ENCODE data around the gene TXNIP.

- TF ChIP-seq CTCF (conservative IDR thresholded peaks at IDR 0.05) = no peak
- TF ChIP-seq EZH2 (IDR thresholded peaks at IDR 0.05; ENCODE audit: low read depth) = no peak
These were observed 3.3 kb downstream of the TXNIP start for GRCh38 chr1:145992958-145993617.
